Stimulated activated CD8-positive, alpha-beta memory T cell treated with anti-CD3 and anti-CD28 coated beads, Interleukin-4, amount 100 ng/mL, for 48 hours (primary cell): ENCODE data around the gene IGSF21.

Experiments
- DNase-seq: peaks from one replicate; pipeline ENCODE4 v3.0.0-alpha.2; 2020

The IGSF21 gene

GRCh38 chr1:18121072-18121820, 13.6 kb downstream of the IGSF21 start:
- DNase-seq, result no peak

GRCh38 chr1:18123467-18123992, 15.9 kb downstream of the IGSF21 start:
- no peak for DNase-seq

GRCh38 chr1:18124977-18125376, 17.4 kb downstream of the IGSF21 start:
- no peak for DNase-seq

GRCh38 chr1:18126616-18127015, 19.0 kb downstream of the IGSF21 start:
- DNase-seq, result no peak

GRCh38 chr1:18128298-18128697, 20.7 kb downstream of the IGSF21 start:
- DNase-seq, result no peak

GRCh38 chr1:18130356-18130755, 22.8 kb downstream of the IGSF21 start:
- DNase-seq, result no peak

- DNase-seq, result no peak
These were observed 24.6 kb downstream of the IGSF21 start for GRCh38 chr1:18132022-18132710.

GRCh38 chr1:18132711-18133541, 25.3 kb downstream of the IGSF21 start:
- DNase-seq, result no peak

GRCh38 chr1:18134324-18135046, 26.9 kb downstream of the IGSF21 start:
- DNase-seq, result no peak

- DNase-seq, result no peak
These were observed 30.3 kb downstream of the IGSF21 start for GRCh38 chr1:18137759-18138345.

GRCh38 chr1:18139198-18139981, 31.8 kb downstream of the IGSF21 start:
- no peak for DNase-seq

- no peak for DNase-seq
These were observed 32.8 kb downstream of the IGSF21 start for GRCh38 chr1:18140411-18140810.

GRCh38 chr1:18141661-18142060, 34.1 kb downstream of the IGSF21 start:
- DNase-seq, result no peak

- DNase-seq, result no peak
These were observed 34.9 kb downstream of the IGSF21 start for GRCh38 chr1:18142471-18142870.

GRCh38 chr1:18142969-18143368, 35.4 kb downstream of the IGSF21 start:
- no peak for DNase-seq

GRCh38 chr1:18144062-18144461, 36.5 kb downstream of the IGSF21 start:
- DNase-seq, result no peak

- DNase-seq, result no peak
These were observed 37.5 kb downstream of the IGSF21 start for GRCh38 chr1:18144916-18145647.

GRCh38 chr1:18145851-18146618, 38.4 kb downstream of the IGSF21 start:
- no peak for DNase-seq

GRCh38 chr1:18146886-18147285, 39.3 kb downstream of the IGSF21 start:
- DNase-seq, result no peak

- no peak for DNase-seq
These were observed 40.1 kb downstream of the IGSF21 start for GRCh38 chr1:18147672-18148071.
